GM23338 (cell line): ENCODE data around the gene AGAP1. TPM values are rescaled to one million over a fixed set of nuclear protein-coding genes. Genes with fewer than 3 reads are reported as not detected.

Experiments used
- ATAC-seq: fragments of 200-7000 bp; cut with Tn5 transposase; 3 replicates; pipeline ENCODE4 v1.9.1; 2020
- DNase-seq: peaks from one replicate; pipeline ENCODE4 v3.0.0-alpha.2; 2015; ENCODE audit warnings: low spot score
- H2AFZ ChIP-seq: fragments of 200-600 bp; sonication (generic); 2 replicates; pipeline ENCODE4 v1.8.0; 2016; ENCODE audit warnings: antibody characterized with exemption, mild to moderate bottlenecking, moderate library complexity
- H3F3A ChIP-seq: fragments of 200-600 bp; sonication (generic); replicated peaks from 2 replicates; pipeline ENCODE4 v1.8.0; 2017; ENCODE audit warnings: antibody characterized with exemption, mixed run types, low read depth
- H3K27ac ChIP-seq: fragments of 200-600 bp; sonication (generic); 2 replicates; pipeline ENCODE4 v1.6.1; 2016; ENCODE audit warnings: low read depth
- H3K27me3 ChIP-seq: fragments of 200-600 bp; sonication (generic); 2 replicates; pipeline ENCODE4 v1.8.0; 2016; ENCODE audit warnings: mild to moderate bottlenecking, mixed run types, moderate library complexity; ENCODE audit not compliant: insufficient read depth
- H3K36me3 ChIP-seq: fragments of 200-600 bp; sonication (generic); 2 replicates; pipeline ENCODE4 v1.8.0; 2016; ENCODE audit warnings: mild to moderate bottlenecking; ENCODE audit not compliant: insufficient read depth
- H3K4me1 ChIP-seq: fragments of 200-600 bp; sonication (generic); 2 replicates; pipeline ENCODE4 v1.8.0; 2016; ENCODE audit warnings: mild to moderate bottlenecking, moderate library complexity; ENCODE audit not compliant: insufficient read depth
- H3K4me2 ChIP-seq: fragments of 200-600 bp; sonication (generic); 2 replicates; pipeline ENCODE4 v1.7.1; 2017; ENCODE audit warnings: mixed run types
- H3K4me3 ChIP-seq: fragments of 200-600 bp; sonication (generic); 2 replicates; pipeline ENCODE4 v1.6.1; 2016; ENCODE audit warnings: mixed run types
- H3K79me2 ChIP-seq: fragments of 200-600 bp; sonication (generic); replicated peaks from 2 replicates; pipeline ENCODE4 v1.8.0; 2017; ENCODE audit warnings: mild to moderate bottlenecking; ENCODE audit not compliant: insufficient read depth
- H3K9me2 ChIP-seq: fragments of 200-600 bp; sonication (generic); 2 replicates; pipeline ENCODE4 v1.8.0; 2017; ENCODE audit not compliant: insufficient read depth
- H4K20me1 ChIP-seq: fragments of 200-600 bp; sonication (generic); replicated peaks from 2 replicates; pipeline ENCODE4 v1.8.0; 2017; ENCODE audit warnings: mild to moderate bottlenecking; ENCODE audit not compliant: insufficient read depth
- H3K27ac Mint-ChIP-seq: 2 replicates; pipeline ENCODE4 v1.8.0; 2020; ENCODE audit warnings: inconsistent platforms, mild to moderate bottlenecking, moderate library complexity, mixed read lengths
- H3K27me3 Mint-ChIP-seq: 3 replicates; pipeline ENCODE4 v1.8.0; 2022; ENCODE audit warnings: low read depth, mild to moderate bottlenecking, moderate library complexity, mixed read lengths, inconsistent platforms; ENCODE audit not compliant: insufficient read depth, poor library complexity
- H3K36me3 Mint-ChIP-seq: 3 replicates; pipeline ENCODE4 v1.8.0; 2021; ENCODE audit warnings: low read depth, mild to moderate bottlenecking, inconsistent platforms, moderate library complexity, mixed read lengths
- H3K4me1 Mint-ChIP-seq: 3 replicates; pipeline ENCODE4 v1.8.0; 2020; ENCODE audit warnings: mild to moderate bottlenecking, inconsistent platforms, mixed read lengths
- H3K4me3 Mint-ChIP-seq: 3 replicates; pipeline ENCODE4 v1.8.0; 2021; ENCODE audit warnings: moderate library complexity, mild to moderate bottlenecking, inconsistent platforms, mixed read lengths
- H3K9me3 Mint-ChIP-seq: 3 replicates; pipeline ENCODE4 v1.8.0; 2020; ENCODE audit warnings: moderate library complexity, mild to moderate bottlenecking, inconsistent platforms, mixed read lengths
- CREB1 ChIP-seq: fragments of 250-450 bp; sonication (Bioruptor Pico); IDR thresholded peaks from 2 replicates; pipeline ENCODE4 v1.5.0; 2020; ENCODE audit warnings: low read depth, mild to moderate bottlenecking, moderate library complexity
- EZH2 ChIP-seq: fragments of 200-600 bp; sonication (generic); IDR thresholded peaks from one replicate; pipeline ENCODE4 v1.8.0; 2017; ENCODE audit warnings: antibody characterized with exemption, mild to moderate bottlenecking, low read depth; ENCODE audit not compliant: unreplicated experiment
- EZH2phosphoT487 ChIP-seq: fragments of 200-600 bp; sonication (generic); IDR thresholded peaks from one replicate; pipeline ENCODE4 v1.8.1; 2018; ENCODE audit warnings: antibody characterized with exemption; ENCODE audit not compliant: unreplicated experiment
- NANOG ChIP-seq: IDR thresholded peaks from 2 replicates; pipeline ENCODE4 v1.6.1; 2016; ENCODE audit warnings: antibody characterized with exemption, borderline replicate concordance
- STAT1 ChIP-seq: IDR thresholded peaks from one replicate; pipeline ENCODE4 v1.6.1; 2016; ENCODE audit warnings: antibody characterized with exemption; ENCODE audit not compliant: unreplicated experiment
- ZNF331 ChIP-seq: fragments of 250-450 bp; sonication (Bioruptor Pico); IDR thresholded peaks from 2 replicates; pipeline ENCODE4 v1.5.0; 2020; ENCODE audit warnings: low read depth, mild to moderate bottlenecking, moderate library complexity
- polyA plus RNA-seq: library from polyadenylated mRNA; unstranded; fragments of >200 nt; fragmentation: Nextera tagmentation; extraction: Ambion mirVana; gene quantifications from 2 replicates; pipeline ENCODE4 v1.2.1, GENCODE V29; 2016
- total RNA-seq: library from RNA; depleted of rRNA; stranded (reverse); fragments of >200 nt; shearing (Covaris generic); gene quantifications from 2 replicates; pipeline ENCODE4 v1.2.3, GENCODE V29; 2014
- TF ChIP-seq, protein P1 (sequence below), 2 experiments: fragments of 200-600 bp in 1 of 2; sonication (generic) in 1 of 2; conservative IDR thresholded peaks; 2 replicates each; pipeline versions ENCODE4 v1.5.1 to v1.6.1; 2016 to 2017; ENCODE audit warnings: antibody characterized with exemption in 2 of 2, low read depth in 2 of 2, mild to moderate bottlenecking in 2 of 2, moderate library complexity in 1 of 2
- TF ChIP-seq, protein P2 (sequence below): IDR thresholded peaks from 2 replicates; pipeline ENCODE4 v1.6.1; 2016; ENCODE audit warnings: antibody characterized with exemption
- TF ChIP-seq, protein P3 (sequence below): fragments of 250-450 bp; sonication (Bioruptor Pico); IDR thresholded peaks from 2 replicates; pipeline ENCODE4 v1.5.0; 2020; ENCODE audit warnings: mild to moderate bottlenecking, moderate library complexity

The AGAP1 gene
- total and polyA plus RNA-seq, 2 experiments from 2014 or later: 13.3 to 27.9 TPM

DNA sequence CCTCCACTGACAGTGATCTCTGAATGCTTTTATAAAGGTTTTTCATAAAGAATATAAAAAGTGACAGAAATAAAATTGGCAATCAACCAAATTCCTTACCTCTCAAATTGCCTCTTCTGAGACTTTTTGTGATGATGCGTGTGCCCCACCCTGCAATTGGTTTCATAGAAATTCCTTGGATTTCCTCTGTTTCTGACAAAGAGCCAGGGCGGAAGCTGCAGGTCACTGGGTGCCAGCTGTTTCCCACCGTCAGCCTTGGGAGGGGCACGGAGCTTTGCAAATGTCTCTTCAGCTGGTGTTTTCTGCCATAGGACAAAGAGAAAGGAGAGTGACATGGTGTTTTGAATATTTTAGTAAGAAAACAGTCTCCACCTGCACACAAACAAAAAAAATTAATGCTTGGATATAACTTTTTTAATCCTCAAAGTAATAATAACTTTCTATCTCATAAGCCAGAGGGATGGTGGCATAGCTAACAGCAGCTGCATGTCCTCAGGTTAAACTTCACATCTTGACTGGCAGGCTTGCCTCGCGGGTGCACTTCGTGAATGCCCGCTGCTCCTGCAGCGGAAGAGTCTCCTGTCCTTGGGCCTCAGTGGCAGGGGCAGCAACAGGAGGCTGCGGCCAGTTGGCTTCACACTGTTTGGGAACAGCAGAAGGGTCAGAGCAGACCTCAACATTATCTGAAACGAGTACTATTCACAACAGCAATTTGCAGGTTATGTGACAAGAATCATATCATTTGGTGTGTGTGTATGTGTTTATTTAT is 24.7 kb downstream of the AGAP1 start:
- peaks cover 12% of the 10 kb centered on the region; the same call in 1 of the 2 replicates for H3K4me1 ChIP-seq
- Mint-ChIP-seq H3K9me3 (peaks cover 15% of the 10 kb centered on the region), H3K4me1 (peaks cover 30% of the 10 kb centered on the region), H3K27ac (no peak overlapping the region), H3K36me3 (peaks cover 21% of the 10 kb centered on the region), H3K4me3 (no peak overlapping the region), H3K27me3 (peaks cover 10% of the 10 kb centered on the region)
- no peaks in the 10 kb centered on the region for H3K27me3 ChIP-seq
- TF ChIP-seq, protein P1, sequence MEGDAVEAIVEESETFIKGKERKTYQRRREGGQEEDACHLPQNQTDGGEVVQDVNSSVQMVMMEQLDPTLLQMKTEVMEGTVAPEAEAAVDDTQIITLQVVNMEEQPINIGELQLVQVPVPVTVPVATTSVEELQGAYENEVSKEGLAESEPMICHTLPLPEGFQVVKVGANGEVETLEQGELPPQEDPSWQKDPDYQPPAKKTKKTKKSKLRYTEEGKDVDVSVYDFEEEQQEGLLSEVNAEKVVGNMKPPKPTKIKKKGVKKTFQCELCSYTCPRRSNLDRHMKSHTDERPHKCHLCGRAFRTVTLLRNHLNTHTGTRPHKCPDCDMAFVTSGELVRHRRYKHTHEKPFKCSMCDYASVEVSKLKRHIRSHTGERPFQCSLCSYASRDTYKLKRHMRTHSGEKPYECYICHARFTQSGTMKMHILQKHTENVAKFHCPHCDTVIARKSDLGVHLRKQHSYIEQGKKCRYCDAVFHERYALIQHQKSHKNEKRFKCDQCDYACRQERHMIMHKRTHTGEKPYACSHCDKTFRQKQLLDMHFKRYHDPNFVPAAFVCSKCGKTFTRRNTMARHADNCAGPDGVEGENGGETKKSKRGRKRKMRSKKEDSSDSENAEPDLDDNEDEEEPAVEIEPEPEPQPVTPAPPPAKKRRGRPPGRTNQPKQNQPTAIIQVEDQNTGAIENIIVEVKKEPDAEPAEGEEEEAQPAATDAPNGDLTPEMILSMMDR (conservative IDR thresholded peaks at IDR 0.05; ENCODE audit: low read depth in 2 of 2): no peak
- TF ChIP-seq, protein P2, sequence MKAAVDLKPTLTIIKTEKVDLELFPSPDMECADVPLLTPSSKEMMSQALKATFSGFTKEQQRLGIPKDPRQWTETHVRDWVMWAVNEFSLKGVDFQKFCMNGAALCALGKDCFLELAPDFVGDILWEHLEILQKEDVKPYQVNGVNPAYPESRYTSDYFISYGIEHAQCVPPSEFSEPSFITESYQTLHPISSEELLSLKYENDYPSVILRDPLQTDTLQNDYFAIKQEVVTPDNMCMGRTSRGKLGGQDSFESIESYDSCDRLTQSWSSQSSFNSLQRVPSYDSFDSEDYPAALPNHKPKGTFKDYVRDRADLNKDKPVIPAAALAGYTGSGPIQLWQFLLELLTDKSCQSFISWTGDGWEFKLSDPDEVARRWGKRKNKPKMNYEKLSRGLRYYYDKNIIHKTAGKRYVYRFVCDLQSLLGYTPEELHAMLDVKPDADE: no peak
- TF ChIP-seq EZH2phosphoT487: no peak
- TF ChIP-seq ZNF331 (CRISPR knock-in tag): no peak
- no peak for TF ChIP-seq STAT1
- TF ChIP-seq CREB1 (CRISPR knock-in tag): no peak
- no peak for TF ChIP-seq NANOG
- TF ChIP-seq EZH2: no peak
- no peak overlapping the region for H3K4me3 ChIP-seq
- peaks cover 4% of the 10 kb centered on the region for H4K20me1 ChIP-seq
- ATAC-seq (no peak), DNase-seq (no peak)
- H3K4me2 ChIP-seq: no peak overlapping the region
- no peak overlapping the region for H3K27ac ChIP-seq
- no peaks in the 10 kb centered on the region for H3F3A ChIP-seq
- peaks cover 100% of the 10 kb centered on the region for H3K79me2 ChIP-seq
- H3K9me2 ChIP-seq: no peaks in the 10 kb centered on the region
- no peaks in the 10 kb centered on the region for H3K36me3 ChIP-seq
- H2AFZ ChIP-seq: no peak overlapping the region

DNA sequence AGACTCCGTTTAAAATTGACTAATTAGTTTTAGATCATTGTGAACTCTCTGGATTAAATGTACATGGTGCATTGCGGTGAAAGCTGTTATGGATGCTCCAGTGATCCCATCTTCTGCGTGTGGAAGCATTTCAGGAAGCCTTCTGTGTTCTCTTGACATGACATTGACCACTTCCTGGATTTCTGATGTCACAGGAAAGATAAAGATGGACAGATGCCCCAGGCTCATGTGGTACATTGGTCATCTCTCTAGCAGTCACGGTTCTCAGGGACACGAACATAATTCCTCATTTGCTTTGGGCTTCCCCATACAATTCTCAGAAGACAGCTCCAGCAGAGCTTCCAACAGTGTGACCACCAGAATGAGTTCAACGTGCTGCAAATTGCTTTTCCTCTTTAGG is 26.9 kb downstream of the AGAP1 start:
- Mint-ChIP-seq H3K4me1 (peaks cover 26% of the 10 kb centered on the region), H3K36me3 (peaks cover 12% of the 10 kb centered on the region), H3K27ac (no peak overlapping the region), H3K27me3 (peaks cover 5% of the 10 kb centered on the region), H3K9me3 (peaks cover 6% of the 10 kb centered on the region), H3K4me3 (no peak overlapping the region)
- Histone ChIP-seq H4K20me1 (peaks cover 9% of the 10 kb centered on the region; the same call in 1 of the 2 replicates), H2AFZ (no peak overlapping the region), H3F3A (no peaks in the 10 kb centered on the region), H3K4me3 (no peak overlapping the region), H3K27me3 (no peaks in the 10 kb centered on the region), H3K36me3 (no peaks in the 10 kb centered on the region), H3K79me2 (peaks cover 91% of the 10 kb centered on the region), H3K4me1 (peaks cover 8% of the 10 kb centered on the region; the same call in 1 of the 2 replicates), H3K4me2 (no peak overlapping the region), H3K9me2 (no peaks in the 10 kb centered on the region), H3K27ac (no peak overlapping the region)
- no peak for ATAC-seq
- no peak for DNase-seq
- TF ChIP-seq, protein P3, sequence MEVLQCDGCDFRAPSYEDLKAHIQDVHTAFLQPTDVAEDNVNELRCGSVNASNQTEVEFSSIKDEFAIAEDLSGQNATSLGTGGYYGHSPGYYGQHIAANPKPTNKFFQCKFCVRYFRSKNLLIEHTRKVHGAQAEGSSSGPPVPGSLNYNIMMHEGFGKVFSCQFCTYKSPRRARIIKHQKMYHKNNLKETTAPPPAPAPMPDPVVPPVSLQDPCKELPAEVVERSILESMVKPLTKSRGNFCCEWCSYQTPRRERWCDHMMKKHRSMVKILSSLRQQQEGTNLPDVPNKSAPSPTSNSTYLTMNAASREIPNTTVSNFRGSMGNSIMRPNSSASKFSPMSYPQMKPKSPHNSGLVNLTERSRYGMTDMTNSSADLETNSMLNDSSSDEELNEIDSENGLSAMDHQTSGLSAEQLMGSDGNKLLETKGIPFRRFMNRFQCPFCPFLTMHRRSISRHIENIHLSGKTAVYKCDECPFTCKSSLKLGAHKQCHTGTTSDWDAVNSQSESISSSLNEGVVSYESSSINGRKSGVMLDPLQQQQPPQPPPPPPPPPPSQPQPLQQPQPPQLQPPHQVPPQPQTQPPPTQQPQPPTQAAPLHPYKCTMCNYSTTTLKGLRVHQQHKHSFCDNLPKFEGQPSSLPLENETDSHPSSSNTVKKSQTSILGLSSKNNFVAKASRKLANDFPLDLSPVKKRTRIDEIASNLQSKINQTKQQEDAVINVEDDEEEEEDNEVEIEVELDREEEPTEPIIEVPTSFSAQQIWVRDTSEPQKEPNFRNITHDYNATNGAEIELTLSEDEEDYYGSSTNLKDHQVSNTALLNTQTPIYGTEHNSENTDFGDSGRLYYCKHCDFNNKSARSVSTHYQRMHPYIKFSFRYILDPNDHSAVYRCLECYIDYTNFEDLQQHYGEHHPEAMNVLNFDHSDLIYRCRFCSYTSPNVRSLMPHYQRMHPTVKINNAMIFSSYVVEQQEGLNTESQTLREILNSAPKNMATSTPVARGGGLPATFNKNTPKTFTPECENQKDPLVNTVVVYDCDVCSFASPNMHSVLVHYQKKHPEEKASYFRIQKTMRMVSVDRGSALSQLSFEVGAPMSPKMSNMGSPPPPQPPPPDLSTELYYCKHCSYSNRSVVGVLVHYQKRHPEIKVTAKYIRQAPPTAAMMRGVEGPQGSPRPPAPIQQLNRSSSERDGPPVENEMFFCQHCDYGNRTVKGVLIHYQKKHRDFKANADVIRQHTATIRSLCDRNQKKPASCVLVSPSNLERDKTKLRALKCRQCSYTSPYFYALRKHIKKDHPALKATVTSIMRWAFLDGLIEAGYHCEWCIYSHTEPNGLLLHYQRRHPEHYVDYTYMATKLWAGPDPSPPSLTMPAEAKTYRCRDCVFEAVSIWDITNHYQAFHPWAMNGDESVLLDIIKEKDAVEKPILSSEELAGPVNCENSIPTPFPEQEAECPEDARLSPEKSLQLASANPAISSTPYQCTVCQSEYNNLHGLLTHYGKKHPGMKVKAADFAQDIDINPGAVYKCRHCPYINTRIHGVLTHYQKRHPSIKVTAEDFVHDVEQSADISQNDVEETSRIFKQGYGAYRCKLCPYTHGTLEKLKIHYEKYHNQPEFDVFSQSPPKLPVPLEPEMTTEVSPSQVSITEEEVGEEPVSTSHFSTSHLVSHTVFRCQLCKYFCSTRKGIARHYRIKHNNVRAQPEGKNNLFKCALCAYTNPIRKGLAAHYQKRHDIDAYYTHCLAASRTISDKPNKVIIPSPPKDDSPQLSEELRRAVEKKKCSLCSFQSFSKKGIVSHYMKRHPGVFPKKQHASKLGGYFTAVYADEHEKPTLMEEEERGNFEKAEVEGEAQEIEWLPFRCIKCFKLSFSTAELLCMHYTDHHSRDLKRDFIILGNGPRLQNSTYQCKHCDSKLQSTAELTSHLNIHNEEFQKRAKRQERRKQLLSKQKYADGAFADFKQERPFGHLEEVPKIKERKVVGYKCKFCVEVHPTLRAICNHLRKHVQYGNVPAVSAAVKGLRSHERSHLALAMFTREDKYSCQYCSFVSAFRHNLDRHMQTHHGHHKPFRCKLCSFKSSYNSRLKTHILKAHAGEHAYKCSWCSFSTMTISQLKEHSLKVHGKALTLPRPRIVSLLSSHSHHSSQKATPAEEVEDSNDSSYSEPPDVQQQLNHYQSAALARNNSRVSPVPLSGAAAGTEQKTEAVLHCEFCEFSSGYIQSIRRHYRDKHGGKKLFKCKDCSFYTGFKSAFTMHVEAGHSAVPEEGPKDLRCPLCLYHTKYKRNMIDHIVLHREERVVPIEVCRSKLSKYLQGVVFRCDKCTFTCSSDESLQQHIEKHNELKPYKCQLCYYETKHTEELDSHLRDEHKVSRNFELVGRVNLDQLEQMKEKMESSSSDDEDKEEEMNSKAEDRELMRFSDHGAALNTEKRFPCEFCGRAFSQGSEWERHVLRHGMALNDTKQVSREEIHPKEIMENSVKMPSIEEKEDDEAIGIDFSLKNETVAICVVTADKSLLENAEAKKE (CRISPR knock-in tag): no peak
- TF ChIP-seq EZH2phosphoT487: no peak
- TF ChIP-seq, protein P1 (conservative IDR thresholded peaks at IDR 0.05; ENCODE audit: low read depth in 2 of 2): no peak
